SKM-1 treated with dmso at 0.1 percent for 144 hours (cell line): ENCODE data around the gene SLC36A3.
"Not testable (repeated sequence)": the region's sequence is repeated elsewhere in the genome, so short reads cannot be mapped to it uniquely, and the experiment has no call there.

Experiments
- DNase-seq: peaks from one replicate; lab custom pipeline; 2025; ENCODE audit not compliant: unreplicated experiment; lab: John Stamatoyannopoulos, UW

Gene SLC36A3

DNA sequence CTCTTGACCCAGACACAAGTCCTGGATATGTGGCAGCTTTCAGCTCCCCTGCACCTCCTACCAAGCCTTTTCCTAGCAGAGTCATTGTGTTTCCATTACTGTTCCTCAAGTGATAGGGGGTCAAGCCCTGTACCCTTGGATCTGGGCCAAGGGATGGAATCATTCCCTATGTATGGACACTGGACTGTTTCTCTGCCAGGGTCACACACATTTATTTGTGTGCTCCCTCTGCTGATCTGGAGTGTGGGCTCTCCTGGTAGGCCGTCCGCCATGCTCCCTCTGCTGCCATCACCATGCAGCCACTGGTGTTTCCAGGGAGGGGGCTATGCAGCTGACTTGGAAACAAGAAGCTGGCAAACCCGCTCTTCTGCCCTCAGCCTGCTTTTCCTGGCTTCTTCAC, 41.0 kb downstream of the SLC36A3 start:
- no peak for DNase-seq

DNA sequence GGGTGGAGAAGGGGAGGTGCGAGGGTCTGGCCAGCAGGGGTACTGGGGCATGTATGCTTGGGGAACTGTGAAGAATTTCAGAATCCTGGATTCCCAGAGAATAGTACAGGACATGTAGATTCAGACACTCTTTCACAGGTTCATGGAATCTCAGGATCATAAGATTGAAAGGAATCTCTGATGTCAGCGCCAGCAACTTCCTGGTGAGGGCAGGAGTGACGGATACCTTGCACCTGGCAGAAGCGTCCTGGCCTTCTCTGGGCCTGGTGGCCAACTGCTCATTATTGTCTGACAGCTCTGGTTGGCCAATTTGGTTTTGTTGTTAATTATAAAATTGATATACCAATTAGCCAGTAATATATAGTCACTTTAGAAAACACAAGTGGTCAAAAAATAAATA, 43.6 kb downstream of the SLC36A3 start:
- DNase-seq, result no peak

- no peak for DNase-seq
These were observed 44.8 kb downstream of the SLC36A3 start for GRCh38 chr5:151258816-151259215.

GRCh38 chr5:151258201-151258611, 45.4 kb downstream of the SLC36A3 start:
- peak; percentile 52 for DNase-seq

DNA sequence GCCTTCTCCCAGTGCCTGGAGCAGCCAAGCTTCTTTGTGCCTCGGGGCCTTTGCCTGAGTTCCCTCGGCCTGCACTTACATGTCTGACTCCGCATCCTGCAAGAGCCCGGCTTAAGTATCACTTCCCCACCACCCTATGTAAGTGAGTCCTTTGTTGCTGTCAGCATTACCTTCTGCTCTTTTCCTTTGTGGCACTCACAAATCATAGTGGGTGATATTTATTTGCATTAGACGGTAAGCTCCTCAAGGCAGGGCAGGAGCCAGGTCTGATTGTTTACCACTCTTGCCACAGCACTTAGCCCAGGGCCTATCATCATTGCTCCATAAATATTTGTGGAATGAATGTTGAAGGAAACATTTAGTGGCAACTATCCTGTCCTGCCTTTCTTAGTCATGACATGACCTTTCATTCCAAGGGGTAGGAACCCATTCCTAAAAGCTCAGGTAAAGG, 45.8 kb downstream of the SLC36A3 start:
- no peak for DNase-seq

DNA sequence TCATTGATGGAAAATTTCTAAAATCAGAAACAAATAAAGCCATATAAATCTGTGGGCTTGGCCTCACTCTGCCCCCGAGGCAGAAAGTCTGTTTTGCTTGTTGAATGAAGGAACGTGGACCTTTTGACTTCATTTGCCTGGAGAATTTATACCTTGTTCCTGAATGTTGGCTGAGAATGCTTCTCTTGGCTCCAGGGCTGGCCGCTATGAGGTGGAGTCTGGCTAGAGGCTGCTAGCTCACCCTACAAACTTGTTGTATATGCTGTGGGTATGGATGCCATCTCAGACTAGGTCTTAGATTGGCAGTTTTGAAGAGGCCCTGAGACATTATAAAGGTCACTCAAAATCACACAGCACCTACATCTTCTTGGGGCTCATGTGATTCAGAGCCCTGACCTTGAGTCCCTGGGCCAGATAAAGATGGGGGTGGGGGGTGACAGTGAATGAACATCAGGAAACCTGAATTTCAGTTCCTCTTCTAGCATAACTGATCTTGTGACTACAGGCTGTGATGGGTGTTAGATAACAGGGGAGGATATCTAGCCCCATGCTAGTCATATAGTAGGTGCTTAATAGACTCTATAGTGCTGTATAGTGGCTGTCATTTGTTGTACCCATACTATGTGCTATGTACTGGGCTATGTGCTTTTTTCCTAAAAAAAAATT, 47.8 kb downstream of the SLC36A3 start:
- DNase-seq, result no peak

DNA sequence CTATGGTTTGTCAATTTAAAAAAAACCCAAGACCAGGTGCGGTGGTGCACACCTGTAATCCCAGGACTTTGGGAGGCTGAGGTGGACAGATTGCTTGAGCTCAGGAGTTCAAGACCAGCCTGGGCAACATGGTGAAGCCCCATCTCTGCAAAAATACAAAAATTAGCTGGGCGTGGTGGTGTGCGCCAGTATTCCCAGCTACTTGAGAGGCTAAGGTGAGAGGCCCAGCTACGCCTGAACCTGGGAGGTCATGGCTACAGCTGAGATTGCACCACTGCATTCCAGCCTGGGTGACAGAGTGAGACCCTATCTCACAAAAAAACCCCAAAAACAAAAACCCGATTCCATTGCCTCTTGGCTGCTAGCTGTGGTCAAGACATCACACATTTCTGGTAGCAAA, 48.6 kb downstream of the SLC36A3 start:
- not testable (repeated sequence) for DNase-seq

DNA sequence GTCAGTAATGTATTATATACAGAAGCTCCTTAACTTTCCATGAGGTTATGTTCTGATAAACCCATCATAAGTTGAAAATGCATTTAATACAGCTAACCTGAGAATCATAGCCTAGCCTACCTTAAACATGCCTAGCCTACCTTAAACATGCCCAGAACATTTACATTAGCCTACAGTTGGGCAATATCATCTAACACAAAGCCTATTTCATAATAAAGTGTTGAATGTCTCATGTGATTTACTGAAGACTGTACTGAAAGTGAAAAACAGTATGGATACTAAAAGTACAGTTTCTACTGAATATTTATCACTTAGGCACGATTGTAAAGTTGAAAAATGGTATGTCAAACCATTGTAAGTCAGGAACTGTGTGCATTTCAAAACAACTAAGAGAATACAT, 49.0 kb downstream of the SLC36A3 start:
- DNase-seq, result no peak

DNA sequence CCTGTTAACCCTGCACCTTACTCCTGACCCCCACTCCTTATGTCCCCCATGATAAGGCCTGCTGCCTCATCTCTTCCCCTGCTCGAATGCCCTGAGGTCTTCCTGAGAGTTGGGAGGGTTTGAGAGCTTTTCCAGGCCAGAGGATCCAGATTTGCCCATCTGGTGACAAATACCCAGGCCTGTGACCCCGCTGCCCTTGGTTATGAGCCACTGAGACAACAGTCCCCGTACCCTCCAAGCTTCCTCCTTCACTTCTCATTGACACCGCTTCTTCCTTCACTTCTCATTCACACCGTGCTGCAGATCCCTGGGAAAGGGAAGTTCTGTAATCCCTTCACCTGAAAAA, 50.0 kb downstream of the SLC36A3 start:
- DNase-seq, result no peak

- peak; percentile 99 for DNase-seq
These were observed 50.6 kb downstream of the SLC36A3 start, which contains the start of gene GM2A for GRCh38 chr5:151252762-151253604. Gene GM2A (plus strand): TSS chr5:151253185. CDS start chr5:151253217, 32 bp downstream.

GRCh38 chr5:151251621-151252020, 51.9 kb downstream of the SLC36A3 start:
- DNase-seq, result no peak

DNA sequence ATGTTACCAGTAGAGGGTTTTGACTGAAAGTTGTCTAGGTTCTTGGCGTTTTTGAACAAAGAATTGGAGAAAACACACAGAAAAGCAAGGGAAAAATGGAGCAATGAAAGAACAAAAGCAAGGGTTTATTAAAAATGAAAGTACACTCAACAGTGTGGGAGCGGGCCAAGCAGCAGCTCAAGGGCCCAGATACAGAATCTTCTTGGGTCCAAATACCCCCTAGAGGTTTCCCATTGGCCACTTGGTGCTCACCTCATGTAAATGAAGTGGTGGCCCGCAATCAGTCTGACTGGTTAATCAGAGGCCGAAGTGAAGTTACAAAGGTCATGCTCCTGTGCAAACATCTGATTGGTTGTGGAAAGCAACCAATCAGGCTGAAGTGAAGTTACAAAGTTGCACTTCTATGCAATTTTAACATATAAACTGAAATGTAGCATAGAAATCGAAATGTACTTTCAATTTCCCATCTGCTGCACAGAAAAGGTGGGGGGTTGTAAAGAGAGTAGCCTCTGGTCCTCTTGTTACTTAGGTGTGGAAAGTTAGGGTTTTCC, 52.5 kb downstream of the SLC36A3 start:
- DNase-seq, result no peak

- DNase-seq, result no peak
These were observed 53.1 kb downstream of the SLC36A3 start for GRCh38 chr5:151250346-151251000.

- no peak for DNase-seq
These were observed 54.3 kb downstream of the SLC36A3 start for GRCh38 chr5:151249281-151249680.

- DNase-seq, result no peak
These were observed 54.9 kb downstream of the SLC36A3 start for GRCh38 chr5:151248651-151249050.

- DNase-seq, result no peak
These were observed 57.8 kb downstream of the SLC36A3 start for GRCh38 chr5:151245680-151246219.

GRCh38 chr5:151244206-151244605, 59.4 kb downstream of the SLC36A3 start:
- DNase-seq, result no peak

- no peak for DNase-seq
These were observed 60.0 kb downstream of the SLC36A3 start for GRCh38 chr5:151243564-151243963.

DNA sequence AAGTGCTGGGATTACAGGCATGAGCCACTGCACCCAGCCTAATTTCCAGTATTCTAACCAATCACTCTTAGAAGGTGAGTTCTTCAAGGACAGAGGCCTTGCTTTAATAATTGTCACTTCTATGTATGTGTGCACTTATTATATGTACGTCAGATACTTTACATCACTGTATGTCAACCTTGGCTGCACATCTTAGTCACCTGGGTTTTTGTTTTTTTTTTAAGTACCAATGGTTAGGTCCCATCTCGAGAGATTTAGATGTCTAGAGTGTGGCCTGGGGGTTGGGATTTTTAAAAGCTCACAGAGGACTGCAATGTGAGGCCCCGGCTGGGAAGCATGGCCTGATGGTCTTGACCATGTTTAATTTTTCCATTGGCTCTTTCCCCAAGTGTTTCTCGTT, 60.4 kb downstream of the SLC36A3 start:
- no peak for DNase-seq

- no peak for DNase-seq
These were observed 62.5 kb downstream of the SLC36A3 start for GRCh38 chr5:151240924-151241635.
